Heart left ventricle (tissue), 16 donors: ENCODE data around the gene PROK2. TPM values are rescaled to one million over a fixed set of nuclear protein-coding genes. Genes with fewer than 3 reads are reported as not detected.
A peak's percentile ranks its signal among the peaks of the same experiment; 100 is the strongest.

ENCODE experiments used
- ATAC-seq, 4 donors: fragments of 200-7000 bp; cut with Tn5 transposase; one replicate each; pipeline ENCODE4 v1.9.1; 2020 to 2022; ENCODE audit warnings: moderate library complexity in 4 of 4, mild to moderate bottlenecking in 3 of 4, moderate number of reproducible peaks in 1 of 4
- DNase-seq, 5 donors: peaks; one replicate each; pipeline ENCODE4 v3.0.0-alpha.2; 2020
- H3K27ac ChIP-seq, 12 donors: fragments of 200-600 bp; sonication (generic) in 4 of 12; one replicate each; pipeline versions ENCODE4 v1.5.0 to v1.8.0; 2016 to 2022; ENCODE audit warnings: mild to moderate bottlenecking in 2 of 12
- H3K27me3 ChIP-seq, 9 donors: fragments of 200-600 bp; sonication (generic) in 2 of 9; one replicate each; pipeline versions ENCODE4 v1.5.1 to v1.8.0; 2016 to 2022; ENCODE audit warnings: mild to moderate bottlenecking in 3 of 9
- H3K36me3 ChIP-seq, 9 donors: fragments of 200-600 bp; sonication (generic) in 2 of 9; one replicate each; pipeline versions ENCODE4 v1.5.0 to v1.8.0; 2018 to 2022; ENCODE audit warnings: mild to moderate bottlenecking in 2 of 9
- H3K4me1 ChIP-seq, 12 donors: fragments of 200-600 bp; sonication (generic) in 4 of 12; one replicate each; pipeline versions ENCODE4 v1.5.0 to v1.8.0; 2016 to 2022; ENCODE audit warnings: mild to moderate bottlenecking in 3 of 12
- H3K4me3 ChIP-seq, 12 donors: fragments of 200-600 bp; sonication (generic) in 4 of 12; one replicate each; pipeline versions ENCODE4 v1.5.0 to v1.8.0; 2017 to 2022; ENCODE audit warnings: mild to moderate bottlenecking in 9 of 12, moderate library complexity in 4 of 12
- H3K9me3 ChIP-seq, 12 donors: fragments of 200-600 bp; sonication (generic) in 4 of 12; one replicate each; pipeline versions ENCODE4 v1.5.0 to v1.8.0; 2016 to 2022; ENCODE audit warnings: mild to moderate bottlenecking in 1 of 12
- CTCF ChIP-seq, 12 donors: fragments of 200-600 bp; sonication (generic) in 4 of 12; IDR thresholded peaks; one replicate each; pipeline versions ENCODE4 v1.5.0 to v1.8.0; 2018 to 2022; ENCODE audit warnings: antibody characterized with exemption in 12 of 12, mild to moderate bottlenecking in 5 of 12
- POLR2A ChIP-seq, 2 donors: fragments of 450-650 bp; IDR thresholded peaks; one replicate each; pipeline ENCODE4 v1.6.1; 2017; ENCODE audit warnings: antibody characterized with exemption in 2 of 2, mild to moderate bottlenecking in 2 of 2, moderate library complexity in 2 of 2
- WGBS, 4 donors: extraction: QIAGEN DNeasy Blood & Tissue Kit in 2 of 4; methylation state at CpG; one replicate each; pipeline versions ENCODE4 v1.1.5 to v1.1.7; 2013 to 2018; 5-methylcytosine and 5-hydroxymethylcytosine counted together
- intact Hi-C, 10 donors: fragments of 100-400 bp; cut with DNase I; formaldehyde crosslinking; loops; one replicate each; pipeline versions ENCODE4 v1.11.1 to v1.14.2; 2022
- polyA plus RNA-seq, 2 donors: library from polyadenylated mRNA; stranded (reverse); fragments of 200-250 nt; gene quantifications; one replicate each; pipeline ENCODE4 v1.2.3, GENCODE V29; 2013
- total RNA-seq, 9 donors: library from RNA; depleted of rRNA in 2 of 9; stranded (reverse); fragments of >200 nt in 2 of 9; fragmentation: NEBNext Ultra II Directional in 3 of 9; extraction: Animal tissue kit (Norgen Biotek cat#: 25700) in 3 of 9; gene quantifications; one replicate each; pipeline versions ENCODE4 v1.1.0 to v1.2.4, GENCODE V29; 2016 to 2023
- donor health status: ischemic (EF 13 %, LVEDD 7.1; RV severe dilation, severe dysfunction).
- donor health status: healthy with polysubstance abuse.
- donor health status: DM: no; HTN: yes; CAD: no.
- donor health status: DM: no; HTN: no; CAD: no.
- donor health status: ischemic (EF 25% LVEDD 6.9; RV normal size, moderate dysfunction).
- donor health status: ischemic (EF 25% LVEDD 5.7; RV mildly dilated, moderate dysfunction).
- donor health status: healthy.
- donor health status: DM: yes; HTN: yes; CAD: no.
- donor health status: ischemic (EF 35%, LVEDD 5.7; RV mildly dilated, moderate dysfunction).
- donor health status: nonischemic (EF 11% LVEDD 7.7; RV severe dilation, severe dysfunction).
- donor health status: DM: yes; HTN: yes; CAD: no.
- donor health status: PGD.
- donor health status: ischemic (EF 29% LVEDD 5.4; RV normal size, mild dysfunction).
- donor health status: nonischemic (EF 23%, LVEDD 6.1; RV moderate dilation, normal function).

PROK2 gene
- total and polyA plus RNA-seq, 11 donors: 0.17 to 0.49 (median 0.25) TPM; not detected in 4

GRCh38 chr3:71752831-71753700 is 31.9 kb downstream of the PROK2 start:
- Histone ChIP-seq H3K27ac (no peak overlapping the region), H3K4me1 (peaks cover 0 to 17% (median 0%) of the 10 kb centered on the region in 12 donors), H3K36me3 (no peaks in the 10 kb centered on the region), H3K27me3 (peaks cover 0 to 35% (median 11%) of the 10 kb centered on the region in 9 donors), H3K4me3 (peak overlapping the region in 10 of 12 donors; percentile 41 to 67 (median 53)), H3K9me3 (no peaks in the 10 kb centered on the region)
- TF ChIP-seq CTCF (IDR thresholded peaks at IDR 0.05): no peak
- TF ChIP-seq POLR2A (IDR thresholded peaks at IDR 0.05): no peak
- DNase-seq (no peak), ATAC-seq (no peak)
- intact Hi-C loops: no loop called here
- WGBS, 4 donors: 8 to 21% (median 12%) methylated on average over 22 to 68 of the region's 68 CpGs

- H3K9me3 ChIP-seq: no peaks in the 10 kb centered on the region
- DNase-seq (no peak), ATAC-seq (no peak)
- H3K27ac ChIP-seq: no peak overlapping the region
- H3K4me1 ChIP-seq: peaks cover 0 to 17% (median 0%) of the 10 kb centered on the region in 12 donors
- no peak for TF ChIP-seq CTCF (IDR thresholded peaks at IDR 0.05)
- H3K27me3 ChIP-seq: peaks cover 0 to 26% (median 11%) of the 10 kb centered on the region in 9 donors
- no peaks in the 10 kb centered on the region for H3K36me3 ChIP-seq
- intact Hi-C loops: no loop called here
- 85 to 96% (median 92%) methylated on average over 4 of the region's 4 CpGs for WGBS, 4 donors
- no peak overlapping the region for H3K4me3 ChIP-seq
Measured at GRCh38 chr3:71751602-71752001, 33.3 kb downstream of the PROK2 start.

- intact Hi-C loops: no loop called here
- H3K4me1 ChIP-seq: no peaks in the 10 kb centered on the region
- H3K4me3 ChIP-seq: no peak overlapping the region
- no peak for DNase-seq
- no peaks in the 10 kb centered on the region for H3K36me3 ChIP-seq
- WGBS, 4 donors: 82 to 93% (median 84%) methylated on average over 3 of the region's 3 CpGs
- H3K9me3 ChIP-seq: peaks cover 0 to 45% (median 24%) of the 10 kb centered on the region in 12 donors
- no peaks in the 10 kb centered on the region for H3K27me3 ChIP-seq
- H3K27ac ChIP-seq: no peak overlapping the region
- no peak for ATAC-seq
- TF ChIP-seq CTCF (IDR thresholded peaks at IDR 0.05) (no peak), POLR2A (IDR thresholded peaks at IDR 0.05) (no peak)
Measured at GRCh38 chr3:71744738-71745137, 40.2 kb downstream of the PROK2 start.

- TF ChIP-seq CTCF (IDR thresholded peaks at IDR 0.05): no peak
- TF ChIP-seq POLR2A (IDR thresholded peaks at IDR 0.05): no peak
- ATAC-seq (no peak), DNase-seq (no peak)
- H3K27me3 ChIP-seq: no peaks in the 10 kb centered on the region
- no peaks in the 10 kb centered on the region for H3K4me1 ChIP-seq
- H3K36me3 ChIP-seq: no peaks in the 10 kb centered on the region
- WGBS, 4 donors: 92 to 100% (median 98%) methylated on average over 1 of the region's 1 CpG
- no peak overlapping the region for H3K4me3 ChIP-seq
- H3K9me3 ChIP-seq: peaks cover 0 to 54% (median 24%) of the 10 kb centered on the region in 12 donors
- H3K27ac ChIP-seq: no peak overlapping the region
- intact Hi-C loops: no loop called here
Measured at GRCh38 chr3:71742621-71743020, 42.3 kb downstream of the PROK2 start.
